Measurements from ENCODE around the gene ZNF816. TPM values are rescaled to one million over a fixed set of nuclear protein-coding genes. Genes with fewer than 3 reads are reported as not detected.
A peak's percentile ranks its signal among the peaks of the same experiment; 100 is the strongest.

Gene ZNF816
- total and polyA plus RNA-seq, 4 donors: 2.9 to 20.9 (median 7.0) TPM

DNA sequence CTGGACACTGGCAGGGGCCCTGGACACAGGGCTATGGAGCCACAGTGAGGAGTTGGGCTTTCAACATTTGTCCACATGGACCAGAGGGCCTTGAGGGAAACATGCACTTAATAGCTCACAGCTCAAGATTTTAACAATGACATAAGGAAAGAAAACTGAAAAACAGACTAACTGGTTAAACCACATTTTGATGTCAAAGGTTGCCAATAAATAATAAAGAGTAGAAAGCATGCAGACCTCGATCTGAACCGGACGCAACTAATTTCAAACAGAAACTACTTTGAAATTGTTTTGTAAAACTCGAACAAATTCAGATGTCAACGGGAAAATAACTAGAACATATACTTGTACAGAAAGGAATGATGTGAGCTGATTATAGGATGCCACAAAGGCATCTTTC, 23.9 kb downstream of the ZNF816 start:
- Histone ChIP-seq H3K4me1 (ENCODE audit: control insufficient read depth in 5 of 5, insufficient read depth in 5 of 5, low read length in 5 of 5) (peaks cover 0 to 11% (median 0%) of the 10 kb centered on the region in 5 donors), H3K36me3 (ENCODE audit: control insufficient read depth in 4 of 4, insufficient read depth in 4 of 4, low read length in 4 of 4) (peaks cover 0 to 1% (median 0%) of the 10 kb centered on the region in 4 donors)

DNA sequence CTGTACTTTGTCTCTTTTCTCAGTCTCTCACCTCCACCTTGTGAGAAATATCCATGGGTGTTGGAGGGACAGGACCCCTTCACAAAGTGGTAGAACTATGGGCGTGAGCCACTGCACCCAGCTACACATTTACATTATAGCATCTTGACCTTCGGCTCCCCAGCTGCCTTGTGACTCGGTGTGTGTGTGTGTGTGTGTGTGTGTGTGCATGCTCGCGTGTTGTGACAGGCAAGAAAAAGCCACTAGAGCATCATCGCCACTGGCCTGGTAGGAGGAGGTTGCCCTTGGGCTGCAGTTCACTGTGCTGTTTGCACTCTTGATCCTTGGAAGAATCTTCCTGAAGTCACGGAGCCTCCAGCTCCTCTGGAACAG, 25.7 kb downstream of the ZNF816 start:
- Histone ChIP-seq H3K9me3 (ENCODE audit: control insufficient read depth in 4 of 4, insufficient read depth in 3 of 4, low read length in 3 of 4) (peaks cover 0 to 6% (median 0%) of the 10 kb centered on the region in 4 donors), H3K4me3 (no peak overlapping the region), H3K9ac (ENCODE audit: insufficient read depth in 1 of 2, low read length in 2 of 2) (no peak overlapping the region), H3K27ac (ENCODE audit: low read depth in 1 of 2, low read length in 1 of 2) (no peak overlapping the region), H3K4me1 (ENCODE audit: control insufficient read depth in 5 of 5, insufficient read depth in 5 of 5, low read length in 5 of 5) (peaks cover 0 to 4% (median 0%) of the 10 kb centered on the region in 5 donors), H3K36me3 (ENCODE audit: control insufficient read depth in 4 of 4, insufficient read depth in 4 of 4, low read length in 4 of 4) (peaks cover 0 to 1% (median 0%) of the 10 kb centered on the region in 4 donors), H3K27me3 (ENCODE audit: control insufficient read depth in 3 of 3, insufficient read depth in 3 of 3, low read length in 2 of 3) (no peaks in the 10 kb centered on the region)
- TF ChIP-seq, protein P1, sequence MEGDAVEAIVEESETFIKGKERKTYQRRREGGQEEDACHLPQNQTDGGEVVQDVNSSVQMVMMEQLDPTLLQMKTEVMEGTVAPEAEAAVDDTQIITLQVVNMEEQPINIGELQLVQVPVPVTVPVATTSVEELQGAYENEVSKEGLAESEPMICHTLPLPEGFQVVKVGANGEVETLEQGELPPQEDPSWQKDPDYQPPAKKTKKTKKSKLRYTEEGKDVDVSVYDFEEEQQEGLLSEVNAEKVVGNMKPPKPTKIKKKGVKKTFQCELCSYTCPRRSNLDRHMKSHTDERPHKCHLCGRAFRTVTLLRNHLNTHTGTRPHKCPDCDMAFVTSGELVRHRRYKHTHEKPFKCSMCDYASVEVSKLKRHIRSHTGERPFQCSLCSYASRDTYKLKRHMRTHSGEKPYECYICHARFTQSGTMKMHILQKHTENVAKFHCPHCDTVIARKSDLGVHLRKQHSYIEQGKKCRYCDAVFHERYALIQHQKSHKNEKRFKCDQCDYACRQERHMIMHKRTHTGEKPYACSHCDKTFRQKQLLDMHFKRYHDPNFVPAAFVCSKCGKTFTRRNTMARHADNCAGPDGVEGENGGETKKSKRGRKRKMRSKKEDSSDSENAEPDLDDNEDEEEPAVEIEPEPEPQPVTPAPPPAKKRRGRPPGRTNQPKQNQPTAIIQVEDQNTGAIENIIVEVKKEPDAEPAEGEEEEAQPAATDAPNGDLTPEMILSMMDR (IDR thresholded peaks at IDR 0.05; ENCODE audit: control extremely low read depth, extremely low read depth): no peak
- WGBS, 2 donors: 79 to 84% methylated on average over 7 of the region's 7 CpGs
- DNase-seq (no peak), ATAC-seq (ENCODE audit: insufficient read depth, low FRiP score) (no peak)

More for the DNA sequence above, 23.9 kb downstream of the ZNF816 start:
- TF ChIP-seq, protein P1 (IDR thresholded peaks at IDR 0.05; ENCODE audit: control extremely low read depth, extremely low read depth): no peak
- Histone ChIP-seq H3K4me3 (no peak overlapping the region), H3K9ac (ENCODE audit: insufficient read depth in 1 of 2, low read length in 2 of 2) (no peak overlapping the region), H3K27ac (ENCODE audit: low read depth in 1 of 2, low read length in 1 of 2) (no peak overlapping the region), H3K9me3 (ENCODE audit: control insufficient read depth in 4 of 4, insufficient read depth in 3 of 4, low read length in 3 of 4) (peaks cover 0 to 6% (median 0%) of the 10 kb centered on the region in 4 donors), H3K27me3 (ENCODE audit: control insufficient read depth in 3 of 3, insufficient read depth in 3 of 3, low read length in 2 of 3) (no peaks in the 10 kb centered on the region)
- DNase-seq (peak in 2 of 3 donors; percentile 45 to 71), ATAC-seq (ENCODE audit: insufficient read depth, low FRiP score) (no peak)
- WGBS, 2 donors: 42 to 43% methylated on average over 5 of the region's 5 CpGs

DNA sequence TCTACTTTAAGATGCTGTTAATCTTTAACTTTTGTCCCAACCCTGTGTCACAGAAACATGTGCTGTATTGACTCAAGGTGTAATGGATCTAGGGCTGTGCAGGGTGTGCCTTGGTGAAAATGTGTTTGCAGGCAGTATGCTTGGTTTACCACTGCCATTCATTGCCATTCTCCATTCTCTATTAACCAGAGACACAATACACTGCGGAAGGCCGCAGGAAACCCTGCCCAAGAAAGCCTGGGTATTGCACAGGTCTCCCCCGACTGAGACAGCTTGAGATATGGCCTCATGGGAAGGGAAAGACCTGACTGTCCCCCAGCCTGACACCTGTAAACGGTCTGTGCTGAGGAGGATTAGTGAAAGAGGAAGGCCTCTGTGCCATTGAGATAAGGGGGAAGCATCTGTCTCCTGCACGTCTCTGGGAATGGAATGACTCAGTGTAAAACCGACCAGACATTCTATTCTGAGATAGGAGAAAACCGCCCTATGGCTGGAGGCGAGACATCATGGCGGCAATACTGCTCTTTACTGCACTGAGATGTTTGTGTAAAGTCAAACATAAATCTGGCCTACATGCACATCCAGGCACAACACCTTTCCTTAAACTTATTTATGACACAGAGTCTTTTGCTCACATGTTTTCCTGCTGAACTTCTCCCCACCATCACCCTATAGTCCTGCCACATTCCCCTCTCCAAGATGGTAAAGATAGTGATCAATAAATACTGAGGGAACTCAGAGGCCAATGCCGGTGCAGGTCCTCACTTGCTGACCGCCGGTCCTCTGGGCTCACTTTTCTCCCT, 26.3 kb downstream of the ZNF816 start:
- TF ChIP-seq, protein P1 (IDR thresholded peaks at IDR 0.05; ENCODE audit: control extremely low read depth, extremely low read depth): no peak
- ATAC-seq (ENCODE audit: insufficient read depth, low FRiP score) (no peak), DNase-seq (peak in 2 of 3 donors; percentile 40 to 69)
- peak overlapping the region in 1 of 2 donors; percentile 45 for H3K27ac ChIP-seq (ENCODE audit: low read depth in 1 of 2, low read length in 1 of 2)
- peaks cover 0 to 6% (median 0%) of the 10 kb centered on the region in 4 donors for H3K9me3 ChIP-seq (ENCODE audit: control insufficient read depth in 4 of 4, insufficient read depth in 3 of 4, low read length in 3 of 4)
- H3K4me1 ChIP-seq (ENCODE audit: control insufficient read depth in 5 of 5, insufficient read depth in 5 of 5, low read length in 5 of 5): peaks cover 0 to 4% (median 0%) of the 10 kb centered on the region in 5 donors
- H3K36me3 ChIP-seq (ENCODE audit: control insufficient read depth in 4 of 4, insufficient read depth in 4 of 4, low read length in 4 of 4): peaks cover 0 to 1% (median 0%) of the 10 kb centered on the region in 4 donors
- H3K4me3 ChIP-seq: no peak overlapping the region
- H3K27me3 ChIP-seq (ENCODE audit: control insufficient read depth in 3 of 3, insufficient read depth in 3 of 3, low read length in 2 of 3): no peaks in the 10 kb centered on the region
- 32 to 57% methylated on average over 12 of the region's 12 CpGs for WGBS, 2 donors
- H3K9ac ChIP-seq (ENCODE audit: insufficient read depth in 1 of 2, low read length in 2 of 2): no peak overlapping the region

Data from lung (tissue), 12 donors.